Endothelial cell of hepatic sinusoid (primary cell): ENCODE data around the gene F5.

ENCODE experiments used
- in situ Hi-C: cut with HindIII; loops from 2 replicates; pipeline ENCODE4 v1.10.0; 2017; ENCODE audit warnings: low sequenced_read_pairs

The F5 gene

DNA sequence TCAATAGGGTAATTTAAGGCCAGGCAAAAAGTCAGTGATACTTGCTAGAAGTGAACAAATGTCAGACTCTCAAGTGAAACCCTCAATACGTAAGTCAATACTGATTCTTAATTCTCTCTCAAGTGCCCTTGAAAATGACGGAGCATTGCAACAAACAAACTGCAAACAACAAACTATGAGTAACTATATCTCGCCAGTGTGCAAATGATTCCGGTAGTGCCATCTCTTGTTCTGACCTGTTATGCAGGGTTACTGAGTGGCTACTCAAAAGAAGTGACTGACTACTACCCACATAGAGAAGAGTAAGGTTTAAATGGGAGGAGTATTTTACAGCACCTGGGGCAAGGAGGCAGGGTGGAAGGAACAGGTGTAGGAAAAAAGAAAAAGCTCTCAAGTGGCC, 102.2 kb downstream of the F5 start:
- in situ Hi-C loops = no loop called here

DNA sequence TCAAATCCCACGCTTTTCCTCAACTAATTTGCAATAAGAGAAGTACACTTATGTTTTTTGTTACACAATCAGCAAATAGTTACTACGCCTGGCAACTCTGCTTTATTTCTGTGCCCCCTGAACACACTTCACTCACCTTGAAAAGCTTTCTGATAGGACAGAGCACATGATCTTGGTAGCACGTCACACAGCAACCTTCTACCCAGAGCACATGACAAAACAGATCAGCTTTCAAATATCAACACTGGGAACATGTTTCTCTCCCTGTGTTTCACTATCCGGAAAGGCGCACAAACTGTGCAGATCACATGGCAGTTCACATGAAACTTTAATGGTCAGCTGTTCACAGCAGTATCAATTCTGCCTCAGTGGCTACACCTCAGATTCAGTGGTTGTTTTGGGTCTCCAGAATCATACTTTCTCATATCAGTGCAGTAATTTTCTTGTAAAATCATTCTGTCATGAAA, 102.7 kb downstream of the F5 start:
- in situ Hi-C loops = no loop called here

DNA sequence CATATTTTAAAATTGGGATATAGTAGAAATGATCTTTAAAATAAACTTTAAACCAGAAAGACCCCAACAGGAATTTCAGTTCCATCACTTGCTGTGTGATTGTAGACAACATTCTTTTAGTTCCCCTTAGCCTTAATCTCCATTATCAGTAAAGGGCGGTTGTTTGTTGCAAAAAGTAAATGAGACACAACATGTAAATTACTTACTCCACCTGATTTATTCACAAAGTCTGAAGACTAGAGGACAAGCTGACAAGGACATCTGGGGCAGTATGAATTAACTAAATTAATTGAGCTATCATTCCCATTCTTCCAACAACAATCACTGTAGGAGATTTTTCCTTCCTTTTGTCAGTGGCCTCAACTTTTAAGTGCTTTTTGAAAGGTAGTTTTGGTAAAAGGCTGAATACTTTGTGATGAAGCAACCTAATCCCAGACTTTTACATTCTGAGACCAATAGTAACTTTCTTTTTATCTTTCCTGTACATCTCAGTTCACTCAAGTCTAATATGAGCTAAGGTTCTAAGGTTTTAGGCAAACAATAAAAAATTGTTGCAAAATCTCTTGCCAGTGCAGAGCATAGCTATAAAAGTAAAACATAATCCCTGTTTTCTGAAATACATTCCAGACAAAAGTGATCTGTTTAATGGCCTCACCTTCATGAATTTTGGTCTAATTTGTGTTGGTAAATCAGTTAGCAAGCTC, 106.8 kb downstream of the F5 start:
- in situ Hi-C loops = no loop called here

DNA sequence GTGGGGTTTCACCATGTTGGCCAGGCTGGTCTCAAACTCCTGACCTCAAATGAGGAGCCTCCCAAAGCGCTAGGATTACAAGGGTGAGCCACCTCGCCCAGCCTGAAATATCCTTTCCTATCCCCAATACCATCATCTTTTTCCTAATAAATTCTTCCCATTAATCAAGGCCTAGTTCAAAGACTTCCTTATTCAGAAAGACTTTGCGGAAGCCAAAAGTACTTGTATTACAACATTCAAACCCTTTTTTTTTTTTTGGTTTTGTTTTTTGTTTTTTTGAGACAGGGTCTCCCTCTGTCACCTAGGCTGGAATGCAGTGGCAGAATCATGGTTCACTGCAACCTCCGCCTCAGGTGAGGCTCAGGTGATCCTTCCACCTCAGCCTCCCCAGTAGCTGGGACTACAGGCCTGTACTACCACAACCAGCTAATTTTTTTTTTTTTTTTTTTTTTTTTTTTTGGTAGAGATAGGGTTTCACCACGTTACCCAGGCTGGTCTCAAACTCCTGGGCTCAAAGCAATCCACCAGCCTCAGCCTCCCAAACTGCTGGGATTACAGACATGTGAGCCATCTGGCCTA, 108.1 kb downstream of the F5 start:
- in situ Hi-C loops = no loop called here

DNA sequence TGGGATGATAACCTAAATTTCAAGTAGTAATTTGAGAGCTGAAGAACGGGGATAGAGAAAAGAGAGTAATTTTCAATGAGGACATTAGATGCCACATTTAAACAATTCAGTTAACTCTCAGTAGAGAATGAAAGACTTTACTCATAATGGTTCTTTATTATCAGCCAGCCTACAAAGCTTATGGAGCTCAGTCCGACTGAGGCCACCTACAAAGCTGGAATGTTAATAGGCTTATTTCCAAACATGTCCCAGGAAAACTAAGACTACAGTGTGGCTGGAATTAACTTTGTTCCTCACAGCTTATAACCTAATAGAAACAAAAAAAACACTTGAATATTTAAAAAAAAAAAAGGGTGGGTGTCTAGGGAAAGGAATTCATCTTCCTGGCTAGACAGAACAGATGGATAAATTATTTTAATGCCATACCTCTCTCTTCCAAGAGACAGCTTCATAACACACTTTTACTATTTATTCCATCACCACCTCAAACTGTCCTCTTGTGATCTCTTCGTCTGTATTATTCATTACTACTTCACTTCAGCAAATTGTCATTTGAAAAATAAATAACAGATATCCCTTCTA, 110.4 kb downstream of the F5 start:
- in situ Hi-C loops = no loop called here

DNA sequence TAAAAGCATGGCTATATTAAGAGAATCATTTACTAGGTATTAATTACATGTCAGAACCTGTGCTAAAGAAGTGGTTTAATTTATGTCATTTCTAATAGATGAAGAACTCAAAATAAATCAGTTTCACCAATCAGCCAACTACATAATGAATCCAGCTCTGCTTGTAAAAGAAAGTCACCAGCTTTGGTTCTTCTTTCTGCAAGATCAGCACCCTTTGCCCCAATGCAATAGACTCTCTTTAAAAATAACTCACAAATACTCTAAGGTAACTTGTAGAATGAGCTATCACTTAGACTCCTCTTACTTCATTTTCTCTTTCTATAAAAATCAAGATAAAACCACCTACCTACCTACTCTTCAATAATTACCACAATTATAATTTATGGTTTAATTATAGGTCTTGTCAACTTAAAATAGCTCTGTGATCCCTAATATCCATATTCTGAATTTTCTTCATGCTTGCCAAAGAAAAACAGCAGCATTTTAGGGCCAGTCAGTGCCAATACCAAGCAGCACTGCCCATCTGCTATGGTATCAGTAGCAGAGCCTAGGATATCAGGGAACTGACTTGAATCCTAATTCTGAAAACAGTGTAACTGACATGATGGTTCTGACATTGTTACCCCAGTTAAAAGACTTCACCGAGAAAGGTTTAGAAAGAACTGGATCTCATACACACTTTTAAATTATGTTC, 111.8 kb downstream of the F5 start:
- in situ Hi-C loops = no loop called here

DNA sequence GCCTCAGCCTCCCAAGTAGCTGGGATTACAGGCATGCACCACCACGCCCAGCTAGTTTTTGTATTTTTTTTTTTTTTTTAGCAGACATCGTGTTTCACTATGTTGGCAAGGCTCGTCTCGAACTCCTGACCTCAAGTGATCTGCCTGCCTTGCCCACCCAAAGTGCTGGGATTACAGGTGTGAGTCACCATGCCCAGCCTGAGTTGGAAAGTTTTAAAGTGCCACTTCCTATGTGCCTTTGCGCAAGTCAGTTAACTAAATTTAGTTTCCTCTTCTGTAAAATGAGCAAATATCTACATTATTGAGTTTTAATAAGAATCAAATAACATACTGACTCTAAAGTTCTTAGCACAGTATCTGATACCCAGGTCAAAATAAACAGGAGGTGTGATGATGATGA, 112.9 kb downstream of the F5 start:
- in situ Hi-C loops = no loop called here

DNA sequence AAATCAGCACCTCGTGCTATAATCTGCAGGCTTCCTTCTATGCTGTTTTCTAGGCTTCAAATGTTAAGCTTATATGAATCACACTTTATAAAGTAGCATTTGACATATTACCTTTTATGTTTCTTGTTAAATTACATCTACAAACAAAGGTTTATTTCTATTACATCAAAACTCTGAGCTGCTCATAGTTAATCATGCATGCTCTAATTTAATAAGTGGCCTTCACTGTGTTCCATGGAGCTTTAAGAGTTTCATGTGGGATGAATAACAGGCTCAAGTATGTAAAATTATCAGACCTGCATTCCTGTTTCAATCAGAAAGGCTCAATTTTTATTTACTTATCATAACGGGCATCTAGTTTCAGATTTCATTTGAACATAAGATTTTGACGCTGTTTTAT, 113.5 kb downstream of the F5 start:
- in situ Hi-C loops = no loop called here

DNA sequence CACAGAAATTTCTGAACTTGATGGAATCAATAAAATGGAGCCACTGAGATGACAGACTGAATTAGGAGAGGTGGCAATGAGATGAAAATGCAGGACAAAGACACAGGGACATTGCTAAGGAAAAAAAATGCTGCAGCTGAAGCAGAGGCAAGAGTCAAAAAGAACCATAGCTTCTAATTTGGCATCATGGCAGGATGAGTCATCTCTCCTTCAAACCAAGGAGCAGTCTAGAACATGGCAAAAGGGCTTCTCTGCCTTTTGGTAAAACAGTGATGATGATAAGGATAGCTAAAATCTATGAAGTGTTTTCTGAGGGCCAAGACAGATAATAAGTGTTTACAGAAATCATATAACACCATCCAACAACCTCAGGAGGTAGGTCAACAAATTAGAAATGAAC, 117.3 kb downstream of the F5 start:
- in situ Hi-C loops = no loop called here

DNA sequence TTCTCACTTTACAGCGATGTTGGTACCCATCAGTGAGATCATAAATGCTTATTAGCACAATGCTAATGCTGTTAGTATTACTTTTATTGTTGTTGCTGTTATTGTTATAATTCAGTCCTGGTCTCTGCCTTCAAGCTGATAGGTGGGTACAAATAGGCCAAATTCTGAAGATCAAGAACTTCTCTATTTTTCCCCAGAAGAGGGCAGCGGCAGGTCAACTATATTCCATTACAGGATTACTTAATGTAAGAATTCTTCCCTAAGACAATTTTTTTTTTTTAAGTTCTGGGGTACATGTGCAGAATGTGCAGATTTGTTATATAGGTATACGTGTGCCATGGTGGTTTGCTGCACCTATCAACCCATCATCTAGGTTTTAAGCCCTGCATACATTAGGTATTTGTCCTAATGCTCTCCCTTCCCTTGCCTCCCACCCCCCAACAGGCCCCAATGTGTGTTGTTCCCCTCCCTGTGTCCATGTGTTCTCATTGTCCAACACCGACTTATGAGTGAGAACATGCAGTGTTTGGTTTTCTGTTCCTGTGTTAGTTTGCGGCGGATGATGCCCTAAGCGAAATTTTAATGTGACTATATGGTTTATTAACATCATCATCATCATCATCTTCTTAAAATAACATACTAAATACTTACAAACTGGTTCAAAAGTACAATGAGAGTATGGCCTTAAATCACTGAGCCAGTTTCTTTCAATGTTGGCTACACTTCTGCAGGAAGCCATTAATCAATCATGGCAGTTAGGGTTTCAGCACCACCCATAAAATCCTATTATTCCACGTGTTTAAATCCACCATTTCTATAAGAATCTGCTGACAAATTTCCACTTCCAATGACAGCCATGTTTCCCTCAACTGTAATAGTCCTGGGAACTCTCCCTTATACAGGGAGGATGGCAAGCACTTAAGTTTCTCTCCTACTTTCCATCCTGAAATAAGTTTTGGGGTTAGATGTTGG, 119.7 kb downstream of the F5 start:
- in situ Hi-C loops = no loop called here

DNA sequence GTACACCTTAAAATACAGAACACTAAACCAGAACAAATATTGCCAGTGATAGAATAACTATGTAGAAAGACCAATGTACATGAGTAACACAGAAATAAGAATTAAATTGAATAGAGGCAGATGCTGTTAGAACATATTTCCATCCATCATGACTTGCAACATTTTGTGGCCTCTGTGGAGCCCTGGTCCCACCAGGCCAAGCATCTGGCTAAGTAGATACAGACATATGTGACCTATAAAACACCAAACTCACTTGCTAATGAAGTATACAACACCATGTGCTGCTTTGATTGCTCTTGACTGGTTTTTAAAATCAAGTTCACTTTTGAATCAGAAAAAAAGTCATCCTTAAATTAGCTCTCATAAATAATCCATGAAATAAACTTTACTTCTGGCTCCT, 121.0 kb downstream of the F5 start:
- in situ Hi-C loops = no loop called here
